ENCODE data around the gene HDGFL2.
A peak's percentile ranks its signal among the peaks of the same experiment; 100 is the strongest.

The HDGFL2 gene

GRCh38 chr19:4504297-4504701, 32.2 kb downstream of the HDGFL2 start:
- peaks cover 83% of the 10 kb centered on the region for H3K36me3 ChIP-seq (ENCODE audit: control insufficient read depth, insufficient read depth, low read length, severe bottlenecking)
- H3K4me3 ChIP-seq (ENCODE audit: low read length) = no peak overlapping the region
- peak overlapping the region; percentile 34 for H3K9ac ChIP-seq (ENCODE audit: low read length)
- no peak for DNase-seq (ENCODE audit: low read depth)
- H3K9me3 ChIP-seq (ENCODE audit: control insufficient read depth, low read length) = no peaks in the 10 kb centered on the region
- H3K4me1 ChIP-seq (ENCODE audit: control insufficient read depth, insufficient read depth, low read length) = peaks cover 29% of the 10 kb centered on the region
- no peaks in the 10 kb centered on the region for H3K27me3 ChIP-seq (replicated peaks; ENCODE audit: control insufficient read depth, insufficient read depth, low read length)

DNA sequence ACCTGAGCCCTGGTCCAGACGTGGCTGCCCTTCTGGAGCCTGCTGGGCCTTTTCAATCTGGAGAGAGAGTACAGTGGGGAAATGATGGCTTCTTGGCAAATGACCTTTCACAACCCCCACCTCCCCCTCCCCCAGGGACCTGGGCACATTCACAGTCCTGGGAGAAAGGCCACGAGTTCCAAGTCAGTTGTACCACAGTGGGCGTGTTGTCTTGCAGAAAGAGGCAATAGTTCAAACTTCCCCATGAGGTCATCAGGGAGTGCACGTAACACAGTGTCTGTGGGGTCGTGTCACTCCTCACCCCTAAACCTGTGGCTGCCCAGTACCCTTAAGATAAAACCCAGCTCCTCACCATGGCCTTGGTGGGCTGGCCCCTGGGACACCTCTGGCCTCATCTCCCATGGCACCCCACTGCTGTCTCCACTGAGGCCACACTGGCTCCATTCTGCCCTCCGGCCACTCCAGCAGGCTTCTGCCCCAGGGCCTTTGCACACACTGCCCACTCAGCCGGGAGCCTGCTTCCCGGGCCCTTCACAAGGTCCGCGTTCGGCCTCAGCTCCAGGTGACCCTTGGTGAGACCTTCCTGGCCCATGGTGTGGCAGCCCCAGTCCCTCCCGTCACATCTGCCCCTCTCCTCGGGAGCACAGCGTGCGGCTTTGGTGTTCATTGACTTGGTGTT, 32.9 kb downstream of the HDGFL2 start:
- H3K27me3 ChIP-seq (replicated peaks; ENCODE audit: control insufficient read depth, insufficient read depth, low read length) = no peaks in the 10 kb centered on the region
- no peaks in the 10 kb centered on the region for H3K9me3 ChIP-seq (ENCODE audit: control insufficient read depth, low read length)
- peak overlapping the region; percentile 64 for H3K9ac ChIP-seq (ENCODE audit: low read length)
- H3K4me3 ChIP-seq (ENCODE audit: low read length) = no peak overlapping the region
- H3K4me1 ChIP-seq (ENCODE audit: control insufficient read depth, insufficient read depth, low read length) = peaks cover 29% of the 10 kb centered on the region
- H3K36me3 ChIP-seq (ENCODE audit: control insufficient read depth, insufficient read depth, low read length, severe bottlenecking) = peaks cover 85% of the 10 kb centered on the region
- no peak for DNase-seq (ENCODE audit: low read depth)

GRCh38 chr19:4505570-4506448, 33.7 kb downstream of the HDGFL2 start:
- no peak for DNase-seq (ENCODE audit: low read depth)
- H3K27me3 ChIP-seq (replicated peaks; ENCODE audit: control insufficient read depth, insufficient read depth, low read length) = no peaks in the 10 kb centered on the region
- H3K36me3 ChIP-seq (ENCODE audit: control insufficient read depth, insufficient read depth, low read length, severe bottlenecking) = peaks cover 81% of the 10 kb centered on the region
- H3K9ac ChIP-seq (ENCODE audit: low read length) = peak overlapping the region; percentile 64
- peaks cover 29% of the 10 kb centered on the region for H3K4me1 ChIP-seq (ENCODE audit: control insufficient read depth, insufficient read depth, low read length)
- H3K4me3 ChIP-seq (ENCODE audit: low read length) = peak overlapping the region; percentile 68
- no peaks in the 10 kb centered on the region for H3K9me3 ChIP-seq (ENCODE audit: control insufficient read depth, low read length)

GRCh38 chr19:4506449-4507149, 34.5 kb downstream of the HDGFL2 start:
- no peak for DNase-seq (ENCODE audit: low read depth)
- H3K9ac ChIP-seq (ENCODE audit: low read length) = peak overlapping the region; percentile 64
- peak overlapping the region; percentile 68 for H3K4me3 ChIP-seq (ENCODE audit: low read length)
- H3K27me3 ChIP-seq (replicated peaks; ENCODE audit: control insufficient read depth, insufficient read depth, low read length) = no peaks in the 10 kb centered on the region
- no peaks in the 10 kb centered on the region for H3K9me3 ChIP-seq (ENCODE audit: control insufficient read depth, low read length)
- peaks cover 29% of the 10 kb centered on the region for H3K4me1 ChIP-seq (ENCODE audit: control insufficient read depth, insufficient read depth, low read length)
- peaks cover 79% of the 10 kb centered on the region for H3K36me3 ChIP-seq (ENCODE audit: control insufficient read depth, insufficient read depth, low read length, severe bottlenecking)

DNA sequence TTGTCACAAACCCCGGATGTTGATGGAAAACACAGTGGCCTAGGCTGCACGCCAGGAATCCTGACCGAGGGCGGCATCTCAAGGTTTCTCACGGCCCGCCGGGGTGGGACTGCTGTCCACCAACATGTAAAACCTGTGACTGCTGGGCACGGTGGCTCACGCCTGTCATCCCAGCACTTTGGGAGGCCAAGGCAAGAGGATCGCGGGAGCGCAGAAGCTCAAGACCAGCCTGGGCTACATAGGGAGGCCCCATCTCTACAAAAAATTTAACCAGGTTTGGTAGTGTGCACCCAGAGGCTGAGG, 35.0 kb downstream of the HDGFL2 start:
- Histone ChIP-seq H3K27me3 (replicated peaks; ENCODE audit: control insufficient read depth, insufficient read depth, low read length) (no peaks in the 10 kb centered on the region), H3K9me3 (ENCODE audit: control insufficient read depth, low read length) (no peaks in the 10 kb centered on the region), H3K36me3 (ENCODE audit: control insufficient read depth, insufficient read depth, low read length, severe bottlenecking) (peaks cover 79% of the 10 kb centered on the region), H3K4me1 (ENCODE audit: control insufficient read depth, insufficient read depth, low read length) (peaks cover 29% of the 10 kb centered on the region), H3K9ac (ENCODE audit: low read length) (peak overlapping the region; percentile 64), H3K4me3 (ENCODE audit: low read length) (peak overlapping the region; percentile 68)
- no peak for DNase-seq (ENCODE audit: low read depth)

DNA sequence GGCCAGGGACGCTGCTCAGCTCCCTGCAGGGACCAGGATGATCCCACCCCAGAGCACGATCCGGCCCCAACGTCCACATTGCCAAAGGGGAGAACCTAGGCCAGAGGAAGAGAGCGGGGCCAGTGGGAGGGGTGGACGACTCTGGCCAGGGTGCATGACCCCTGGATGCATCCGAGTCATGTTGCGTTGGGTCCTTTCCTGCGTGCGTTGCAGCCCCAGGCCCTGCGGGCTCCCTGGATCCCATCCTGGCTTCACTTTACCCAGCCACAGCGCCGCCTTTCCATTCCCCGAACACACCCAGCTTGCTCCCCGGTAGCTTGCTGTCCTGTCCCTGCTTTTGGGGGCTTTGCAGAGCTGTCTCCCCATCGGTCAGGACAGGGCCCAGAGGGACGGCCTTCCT, 35.7 kb downstream of the HDGFL2 start:
- Histone ChIP-seq H3K4me1 (ENCODE audit: control insufficient read depth, insufficient read depth, low read length) (peaks cover 29% of the 10 kb centered on the region), H3K4me3 (ENCODE audit: low read length) (peak overlapping the region; percentile 68), H3K9me3 (ENCODE audit: control insufficient read depth, low read length) (no peaks in the 10 kb centered on the region), H3K27me3 (replicated peaks; ENCODE audit: control insufficient read depth, insufficient read depth, low read length) (no peaks in the 10 kb centered on the region), H3K9ac (ENCODE audit: low read length) (peak overlapping the region; percentile 64), H3K36me3 (ENCODE audit: control insufficient read depth, insufficient read depth, low read length, severe bottlenecking) (peaks cover 79% of the 10 kb centered on the region)
- no peak for DNase-seq (ENCODE audit: low read depth)

GRCh38 chr19:4508698-4509097, 36.6 kb downstream of the HDGFL2 start:
- no peak for DNase-seq (ENCODE audit: low read depth)
- Histone ChIP-seq H3K36me3 (ENCODE audit: control insufficient read depth, insufficient read depth, low read length, severe bottlenecking) (peaks cover 79% of the 10 kb centered on the region), H3K9me3 (ENCODE audit: control insufficient read depth, low read length) (no peaks in the 10 kb centered on the region), H3K4me3 (ENCODE audit: low read length) (peak overlapping the region; percentile 40), H3K4me1 (ENCODE audit: control insufficient read depth, insufficient read depth, low read length) (peaks cover 29% of the 10 kb centered on the region), H3K9ac (ENCODE audit: low read length) (no peak overlapping the region), H3K27me3 (replicated peaks; ENCODE audit: control insufficient read depth, insufficient read depth, low read length) (no peaks in the 10 kb centered on the region)

GRCh38 chr19:4510435-4511255, 38.5 kb downstream of the HDGFL2 start:
- H3K9me3 ChIP-seq (ENCODE audit: control insufficient read depth, low read length) = no peaks in the 10 kb centered on the region
- DNase-seq (ENCODE audit: low read depth) = no peak
- peaks cover 71% of the 10 kb centered on the region for H3K36me3 ChIP-seq (ENCODE audit: control insufficient read depth, insufficient read depth, low read length, severe bottlenecking)
- peaks cover 20% of the 10 kb centered on the region for H3K4me1 ChIP-seq (ENCODE audit: control insufficient read depth, insufficient read depth, low read length)
- H3K4me3 ChIP-seq (ENCODE audit: low read length) = no peak overlapping the region
- H3K9ac ChIP-seq (ENCODE audit: low read length) = no peak overlapping the region
- H3K27me3 ChIP-seq (replicated peaks; ENCODE audit: control insufficient read depth, insufficient read depth, low read length) = no peaks in the 10 kb centered on the region

DNA sequence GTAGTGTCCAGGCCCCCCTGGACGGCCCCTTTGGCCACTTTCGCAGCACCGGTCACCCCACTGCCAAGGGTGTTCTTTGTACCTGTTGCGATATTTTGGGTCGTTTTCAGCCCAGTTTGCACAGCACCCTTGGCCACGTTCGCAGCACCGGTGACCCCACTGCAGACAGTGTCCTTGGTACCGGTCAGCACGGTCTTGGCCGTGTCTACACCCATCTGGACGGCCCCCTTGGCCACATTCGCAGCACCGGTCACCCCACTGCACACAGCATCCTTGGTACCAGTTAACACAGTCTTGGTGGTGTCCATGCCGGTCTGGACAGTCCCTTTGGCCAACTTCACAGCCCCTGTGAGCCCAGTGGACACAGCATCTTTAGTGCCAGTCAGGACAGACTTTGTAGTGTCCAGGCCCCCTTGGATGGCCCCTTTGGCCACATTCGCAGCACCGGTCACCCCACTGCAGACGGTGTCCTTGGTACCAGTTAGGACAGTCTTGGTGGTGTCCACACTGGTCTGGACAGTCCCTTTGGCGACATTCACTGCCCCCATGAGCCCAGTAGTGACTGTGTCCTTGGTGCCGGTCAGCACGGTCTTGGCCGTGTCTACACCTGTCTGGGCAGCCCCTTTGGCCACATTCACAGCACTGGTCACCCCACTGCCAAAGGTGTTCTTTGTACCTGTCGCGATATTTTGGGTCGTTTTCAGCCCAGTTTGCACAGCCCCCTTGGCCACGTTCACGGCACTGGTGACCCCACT, 39.4 kb downstream of the HDGFL2 start:
- Histone ChIP-seq H3K9ac (ENCODE audit: low read length) (no peak overlapping the region), H3K4me1 (ENCODE audit: control insufficient read depth, insufficient read depth, low read length) (peaks cover 19% of the 10 kb centered on the region), H3K9me3 (ENCODE audit: control insufficient read depth, low read length) (no peaks in the 10 kb centered on the region), H3K4me3 (ENCODE audit: low read length) (no peak overlapping the region), H3K27me3 (replicated peaks; ENCODE audit: control insufficient read depth, insufficient read depth, low read length) (no peaks in the 10 kb centered on the region), H3K36me3 (ENCODE audit: control insufficient read depth, insufficient read depth, low read length, severe bottlenecking) (peaks cover 71% of the 10 kb centered on the region)
- no peak for DNase-seq (ENCODE audit: low read depth)

- Histone ChIP-seq H3K9ac (ENCODE audit: low read length) (no peak overlapping the region), H3K4me1 (ENCODE audit: control insufficient read depth, insufficient read depth, low read length) (peaks cover 16% of the 10 kb centered on the region), H3K27me3 (replicated peaks; ENCODE audit: control insufficient read depth, insufficient read depth, low read length) (no peaks in the 10 kb centered on the region), H3K4me3 (ENCODE audit: low read length) (no peak overlapping the region), H3K36me3 (ENCODE audit: control insufficient read depth, insufficient read depth, low read length, severe bottlenecking) (peaks cover 66% of the 10 kb centered on the region), H3K9me3 (ENCODE audit: control insufficient read depth, low read length) (no peaks in the 10 kb centered on the region)
- no peak for DNase-seq (ENCODE audit: low read depth)
Observed at GRCh38 chr19:4512070-4512469, 40.0 kb downstream of the HDGFL2 start.

Measured in adipocyte (in vitro differentiated cells).